ENCODE results near the gene FBXO47. TPM values are rescaled to one million over a fixed set of nuclear protein-coding genes. Genes with fewer than 3 reads are reported as not detected.

The FBXO47 gene
- total and polyA plus RNA-seq, 9 of the 15 experiments (the other 6 are each of a cell fraction or from before 2014, with no cell fraction given): not detected

DNA sequence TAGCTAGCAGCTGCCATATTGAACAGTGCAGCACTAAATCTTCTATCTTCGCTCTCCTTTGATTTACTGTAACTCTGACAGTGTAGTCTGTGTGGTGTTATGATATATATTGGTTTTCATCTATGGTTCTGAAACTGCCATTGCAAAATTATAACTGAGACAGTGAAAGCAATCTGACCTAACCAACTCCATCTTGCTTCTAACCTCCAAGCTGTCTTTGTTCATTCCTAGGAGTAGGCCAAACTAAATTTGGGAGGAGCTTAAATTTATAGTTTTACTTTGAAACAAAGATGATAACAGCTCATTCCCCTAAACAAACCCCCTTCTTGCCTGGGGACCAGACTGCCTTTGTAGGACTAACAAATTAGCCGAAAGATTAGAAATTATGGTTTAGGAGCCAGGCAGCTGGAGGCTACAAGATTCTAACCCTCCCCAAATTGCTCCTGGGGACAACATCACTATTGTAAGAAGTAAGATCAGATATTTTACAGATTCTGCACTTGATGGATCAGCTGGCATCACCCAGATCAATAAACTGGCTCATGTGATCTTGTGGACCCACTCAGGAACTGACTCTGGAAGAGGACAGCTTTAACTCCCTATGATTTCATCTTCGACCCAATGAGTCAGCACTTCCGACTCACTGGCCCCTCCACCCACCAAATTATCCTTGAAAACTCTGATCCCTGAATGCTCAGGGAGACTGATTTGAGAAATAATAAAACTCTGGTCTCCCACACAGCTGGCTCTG lies 47.0 kb upstream of the FBXO47 start (continued):
- no peak for TF ChIP-seq MEF2A (IDR thresholded peaks at IDR 0.05; ENCODE audit: control insufficient read depth, low read depth, low read length)
- peak; percentile 82 for TF ChIP-seq ZNF134 (CRISPR knock-in tag; conservative IDR thresholded peaks at IDR 0.05)
- no peak for TF ChIP-seq KAT2B (IDR thresholded peaks at IDR 0.05; ENCODE audit: low read depth, low read length)
- TF ChIP-seq ZNF717 (CRISPR knock-in tag; IDR thresholded peaks at IDR 0.05): peak; percentile 34; the same call in 1 of the 2 replicates
- TF ChIP-seq KAT7 (CRISPR knock-in tag; IDR thresholded peaks at IDR 0.05; ENCODE audit: borderline replicate concordance): no peak
- TF ChIP-seq ZNF263 (CRISPR knock-in tag; IDR thresholded peaks at IDR 0.05; ENCODE audit: borderline replicate concordance): no peak
- no peak for TF ChIP-seq NFIC (IDR thresholded peaks at IDR 0.05)
- no peak for TF ChIP-seq MCM3 (IDR thresholded peaks at IDR 0.05)
- TF ChIP-seq MIER1 (IDR thresholded peaks at IDR 0.05; ENCODE audit: low read depth): no peak
- TF ChIP-seq FOXA3 (CRISPR knock-in tag; conservative IDR thresholded peaks at IDR 0.05 in 1 of 2, IDR thresholded peaks at IDR 0.05 in 1 of 2): no peak; a peak in 1 of 4 replicates
- TF ChIP-seq, protein P1, sequence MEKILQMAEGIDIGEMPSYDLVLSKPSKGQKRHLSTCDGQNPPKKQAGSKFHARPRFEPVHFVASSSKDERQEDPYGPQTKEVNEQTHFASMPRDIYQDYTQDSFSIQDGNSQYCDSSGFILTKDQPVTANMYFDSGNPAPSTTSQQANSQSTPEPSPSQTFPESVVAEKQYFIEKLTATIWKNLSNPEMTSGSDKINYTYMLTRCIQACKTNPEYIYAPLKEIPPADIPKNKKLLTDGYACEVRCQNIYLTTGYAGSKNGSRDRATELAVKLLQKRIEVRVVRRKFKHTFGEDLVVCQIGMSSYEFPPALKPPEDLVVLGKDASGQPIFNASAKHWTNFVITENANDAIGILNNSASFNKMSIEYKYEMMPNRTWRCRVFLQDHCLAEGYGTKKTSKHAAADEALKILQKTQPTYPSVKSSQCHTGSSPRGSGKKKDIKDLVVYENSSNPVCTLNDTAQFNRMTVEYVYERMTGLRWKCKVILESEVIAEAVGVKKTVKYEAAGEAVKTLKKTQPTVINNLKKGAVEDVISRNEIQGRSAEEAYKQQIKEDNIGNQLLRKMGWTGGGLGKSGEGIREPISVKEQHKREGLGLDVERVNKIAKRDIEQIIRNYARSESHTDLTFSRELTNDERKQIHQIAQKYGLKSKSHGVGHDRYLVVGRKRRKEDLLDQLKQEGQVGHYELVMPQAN (IDR thresholded peaks at IDR 0.05; ENCODE audit: borderline replicate concordance): no peak
- no peak for TF ChIP-seq CHD1 (IDR thresholded peaks at IDR 0.05; ENCODE audit: low read length)
- TF ChIP-seq HMBOX1 (IDR thresholded peaks at IDR 0.05): no peak
- no peak for TF ChIP-seq KHSRP (IDR thresholded peaks at IDR 0.05)
- no peak for TF ChIP-seq CREB1 (IDR thresholded peaks at IDR 0.05)
- TF ChIP-seq CREB1 (CRISPR knock-in tag; IDR thresholded peaks at IDR 0.05): no peak
- no peak for TF ChIP-seq TFAM (CRISPR knock-in tag; conservative IDR thresholded peaks at IDR 0.05)
- no peak for TF ChIP-seq ZNF764 (CRISPR knock-in tag; IDR thresholded peaks at IDR 0.05; ENCODE audit: low read depth)
- TF ChIP-seq, protein P2, sequence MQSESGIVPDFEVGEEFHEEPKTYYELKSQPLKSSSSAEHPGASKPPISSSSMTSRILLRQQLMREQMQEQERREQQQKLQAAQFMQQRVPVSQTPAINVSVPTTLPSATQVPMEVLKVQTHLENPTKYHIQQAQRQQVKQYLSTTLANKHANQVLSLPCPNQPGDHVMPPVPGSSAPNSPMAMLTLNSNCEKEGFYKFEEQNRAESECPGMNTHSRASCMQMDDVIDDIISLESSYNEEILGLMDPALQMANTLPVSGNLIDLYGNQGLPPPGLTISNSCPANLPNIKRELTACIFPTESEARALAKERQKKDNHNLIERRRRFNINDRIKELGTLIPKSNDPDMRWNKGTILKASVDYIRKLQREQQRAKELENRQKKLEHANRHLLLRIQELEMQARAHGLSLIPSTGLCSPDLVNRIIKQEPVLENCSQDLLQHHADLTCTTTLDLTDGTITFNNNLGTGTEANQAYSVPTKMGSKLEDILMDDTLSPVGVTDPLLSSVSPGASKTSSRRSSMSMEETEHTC (IDR thresholded peaks at IDR 0.05): no peak
- TF ChIP-seq DPF2 (IDR thresholded peaks at IDR 0.05): peak; percentile 90
- no peak for TF ChIP-seq PKNOX1 (IDR thresholded peaks at IDR 0.05)
- no peak for TF ChIP-seq U2AF1 (optimal IDR thresholded peaks at IDR 0.05; ENCODE audit: low read depth, low read length)
- TF ChIP-seq PHTF2 (CRISPR knock-in tag; IDR thresholded peaks at IDR 0.05): peak; percentile 74; the same call in 1 of the 2 replicates
- peak; percentile 92 for TF ChIP-seq PPARD (CRISPR knock-in tag; IDR thresholded peaks at IDR 0.05)
- no peak for TF ChIP-seq HDGF (IDR thresholded peaks at IDR 0.05)
- TF ChIP-seq GATAD2B (IDR thresholded peaks at IDR 0.05; ENCODE audit: borderline replicate concordance): no peak; the same call in 1 of the 2 replicates

Data from K562 (cell line).